Renal pelvis (tissue), 4 donors: ENCODE data around the gene NDUFS4. TPM values are rescaled to one million over a fixed set of nuclear protein-coding genes. Genes with fewer than 3 reads are reported as not detected.
A peak's percentile ranks its signal among the peaks of the same experiment; 100 is the strongest.
"Not testable (repeated sequence)": the region's sequence is repeated elsewhere in the genome, so short reads cannot be mapped to it uniquely, and the experiment has no call there.

ENCODE experiments used
- DNase-seq: peaks from one replicate; pipeline ENCODE4 v3.0.0-alpha.2; 2013
- polyA plus RNA-seq, 3 donors: library from polyadenylated mRNA; unstranded; fragments of 120-200 nt; gene quantifications; one replicate each; pipeline ENCODE4 v1.2.1, GENCODE V29; 2013; ENCODE audit not compliant: insufficient read length in 3 of 3

Gene NDUFS4
- polyA plus RNA-seq, 3 donors = 118 to 145 (median 124) TPM

DNA sequence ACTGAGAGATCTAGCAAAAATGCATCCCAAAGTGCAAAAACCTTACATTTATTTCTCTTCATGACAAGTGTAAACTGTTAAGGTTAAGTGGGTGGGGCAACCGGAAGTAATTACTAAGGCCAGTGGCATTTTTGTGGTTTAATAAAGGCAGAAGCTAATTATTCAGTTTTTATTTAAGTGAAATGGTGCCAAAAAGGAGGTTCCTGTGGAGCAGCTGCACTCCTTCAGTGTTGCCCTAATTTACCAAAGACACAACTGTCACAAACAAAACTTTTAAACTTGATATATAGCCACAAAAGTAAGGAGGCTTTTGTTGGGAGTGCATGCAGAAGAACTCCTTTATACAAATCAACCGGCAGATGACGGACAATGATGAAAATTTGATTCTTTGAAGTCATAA is 81.6 kb downstream of the NDUFS4 start:
- peak; percentile 58 for DNase-seq

DNA sequence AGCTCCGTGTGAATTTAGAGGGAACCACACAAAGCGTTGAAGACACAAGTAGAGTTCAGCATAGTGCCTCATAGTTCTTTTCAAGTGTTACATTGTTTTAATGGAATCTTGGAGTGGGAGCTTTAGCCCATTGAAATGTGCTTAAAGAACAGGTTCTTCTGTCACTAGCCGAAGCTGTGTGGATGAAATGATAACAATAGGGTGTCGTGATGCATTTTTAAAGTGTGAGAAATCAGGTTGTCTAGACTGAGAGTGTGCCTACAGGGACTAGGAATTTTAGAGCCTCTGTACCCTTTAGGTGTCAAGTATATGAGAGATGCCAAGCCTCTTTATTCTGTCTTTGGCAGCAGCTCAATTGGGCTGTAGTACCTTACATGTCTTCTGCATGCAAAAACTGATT is 83.0 kb downstream of the NDUFS4 start:
- DNase-seq = no peak

DNA sequence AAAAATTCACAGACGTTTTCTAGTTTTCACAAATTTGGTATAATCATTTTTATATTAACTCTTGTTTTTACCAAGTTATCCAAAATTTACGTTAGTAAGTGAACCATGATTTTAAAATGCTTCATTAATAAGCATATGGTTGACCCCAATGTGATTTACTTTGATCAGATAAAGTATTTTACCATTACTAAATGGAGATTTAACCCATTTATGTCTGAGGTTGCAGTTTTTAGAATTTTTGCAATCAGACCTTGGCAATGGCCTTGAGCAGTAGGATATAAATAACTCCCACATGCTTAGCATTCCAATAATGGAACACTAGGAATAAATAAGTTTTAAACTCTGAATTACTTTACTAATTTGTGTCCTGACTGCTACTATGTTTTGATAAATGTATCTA is 84.6 kb downstream of the NDUFS4 start:
- no peak for DNase-seq

DNA sequence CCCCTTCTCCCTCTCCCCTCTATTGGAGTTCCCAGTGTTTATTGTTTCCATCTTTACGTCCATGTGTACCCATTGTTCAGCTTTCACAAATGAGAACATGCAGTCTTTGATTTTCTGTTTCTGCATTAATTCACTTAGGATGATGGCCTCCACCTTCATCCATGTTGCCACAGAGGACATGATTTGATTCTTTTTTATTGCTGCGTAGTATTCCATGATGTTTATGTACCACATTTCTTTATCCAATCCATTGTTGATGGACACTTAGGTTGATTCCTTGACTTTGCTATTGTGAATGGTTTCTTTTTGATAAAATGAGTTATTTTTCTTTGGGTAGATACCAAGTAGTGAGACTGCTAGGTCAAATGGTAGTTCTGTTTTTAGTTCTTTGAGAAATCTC is 88.9 kb downstream of the NDUFS4 start:
- no peak for DNase-seq

DNA sequence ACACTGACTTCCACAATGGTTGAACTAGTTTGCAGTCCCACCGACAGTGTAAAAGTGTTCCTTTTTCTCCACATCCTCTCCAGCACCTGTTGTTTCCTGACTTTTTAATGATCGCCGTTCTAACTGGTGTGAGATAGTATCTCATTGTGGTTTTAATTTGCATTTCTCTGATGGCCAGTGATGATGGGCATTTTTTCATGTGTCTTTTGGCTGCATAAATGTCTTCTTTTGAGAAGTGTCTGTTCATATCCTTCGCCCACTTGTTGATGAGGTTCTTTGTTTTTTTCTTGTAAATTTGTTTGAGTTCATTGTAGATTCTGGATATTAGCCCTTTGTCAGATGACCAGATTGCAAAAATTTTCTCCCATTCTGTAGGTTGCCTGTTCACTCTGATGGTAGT is 100.1 kb downstream of the NDUFS4 start:
- not testable (repeated sequence) for DNase-seq

DNA sequence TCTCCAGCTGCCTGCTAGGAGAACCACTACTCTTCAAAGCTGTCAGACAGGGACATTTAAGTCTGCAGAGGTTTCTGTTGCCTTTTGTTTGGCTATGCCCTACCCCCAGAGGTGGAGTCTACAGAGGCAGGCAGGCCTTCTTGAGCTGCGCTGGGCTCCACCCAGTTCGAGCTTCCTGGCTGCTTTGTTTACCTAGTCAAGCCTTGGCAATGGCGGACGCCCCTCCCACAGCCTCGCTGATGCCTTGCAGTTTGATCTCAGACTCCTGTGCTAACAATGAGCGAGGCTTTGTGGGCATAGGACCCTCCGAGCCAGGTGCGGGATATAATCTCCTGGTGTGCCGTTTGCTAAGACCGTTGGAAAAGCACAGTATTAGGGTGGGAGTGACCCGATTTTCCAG is 104.9 kb downstream of the NDUFS4 start:
- DNase-seq = not testable (repeated sequence)

DNA sequence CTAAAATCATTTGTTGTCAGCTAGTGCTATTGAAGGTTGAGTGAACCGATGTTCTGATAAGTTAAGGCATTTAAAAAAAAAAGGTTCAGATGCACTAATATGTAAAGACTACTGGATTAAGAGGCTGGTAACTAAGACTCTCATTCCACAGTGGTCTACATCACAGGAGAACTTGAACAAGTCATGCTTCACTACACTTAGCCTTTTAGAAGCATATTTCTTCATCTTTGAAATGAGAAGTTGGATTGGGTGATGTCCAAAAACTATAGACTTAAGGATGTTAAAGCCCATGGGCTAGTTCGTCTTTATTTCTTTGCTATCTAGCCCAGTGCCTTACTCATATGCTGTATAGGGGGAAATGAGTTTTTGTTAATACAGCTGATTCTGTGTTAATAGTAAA is 107.2 kb downstream of the NDUFS4 start:
- DNase-seq = no peak

DNA sequence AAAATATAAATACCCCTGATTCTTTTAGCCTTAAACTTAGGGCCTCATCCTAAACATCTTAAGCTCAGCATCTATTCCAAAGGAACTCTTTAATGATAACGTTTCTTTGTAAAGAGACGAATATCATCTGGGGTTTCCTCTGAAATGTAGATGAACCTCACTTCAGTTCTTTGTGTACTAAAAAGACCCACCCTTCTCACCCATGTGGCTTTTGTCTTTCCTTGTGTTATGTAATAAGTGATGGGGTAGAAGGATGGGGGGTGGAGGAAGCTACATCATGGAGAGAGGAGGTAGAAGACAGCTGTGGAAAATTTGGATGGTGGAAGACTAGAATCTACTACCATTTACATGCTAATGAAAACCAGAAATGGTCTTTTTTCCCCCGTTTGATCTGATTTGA is 111.0 kb downstream of the NDUFS4 start:
- no peak for DNase-seq

DNA sequence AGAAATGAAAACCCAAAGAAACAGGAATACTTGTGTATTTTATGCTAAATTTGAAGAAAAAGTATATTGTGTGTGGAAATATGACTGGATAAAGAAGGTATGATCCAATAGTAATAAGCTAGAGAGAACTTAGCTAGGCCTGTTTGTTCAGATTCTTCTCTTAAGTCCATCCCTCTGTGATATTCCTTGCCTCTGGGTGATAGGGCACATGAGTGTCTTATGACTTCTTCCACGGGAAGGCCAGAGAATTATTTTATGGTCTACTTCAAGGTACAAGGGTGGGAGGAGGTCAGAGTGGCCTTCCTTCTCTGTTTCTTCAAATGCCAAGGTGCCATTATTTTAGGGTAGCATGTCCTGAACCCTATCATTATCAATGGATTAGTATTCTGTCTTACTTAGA is 113.7 kb downstream of the NDUFS4 start:
- no peak for DNase-seq

DNA sequence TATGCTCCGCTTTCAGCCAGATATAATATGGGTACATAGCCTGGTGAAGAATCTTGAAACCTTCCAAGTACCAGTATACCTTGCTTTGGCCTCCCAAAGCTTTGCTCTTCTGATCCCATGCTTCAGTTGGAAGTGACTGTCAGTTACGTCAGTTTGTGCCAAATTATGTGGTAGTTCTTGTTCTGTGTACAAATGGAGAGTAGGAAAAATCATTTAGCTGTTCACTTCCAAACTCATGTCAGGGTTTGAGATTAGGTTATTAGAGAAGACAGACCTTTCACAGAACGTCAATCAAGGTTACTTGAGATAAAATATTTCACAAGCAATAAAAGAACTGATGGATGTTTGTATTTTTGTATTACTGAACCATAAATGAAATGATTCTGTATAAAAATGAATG is 117.2 kb downstream of the NDUFS4 start:
- DNase-seq = no peak

DNA sequence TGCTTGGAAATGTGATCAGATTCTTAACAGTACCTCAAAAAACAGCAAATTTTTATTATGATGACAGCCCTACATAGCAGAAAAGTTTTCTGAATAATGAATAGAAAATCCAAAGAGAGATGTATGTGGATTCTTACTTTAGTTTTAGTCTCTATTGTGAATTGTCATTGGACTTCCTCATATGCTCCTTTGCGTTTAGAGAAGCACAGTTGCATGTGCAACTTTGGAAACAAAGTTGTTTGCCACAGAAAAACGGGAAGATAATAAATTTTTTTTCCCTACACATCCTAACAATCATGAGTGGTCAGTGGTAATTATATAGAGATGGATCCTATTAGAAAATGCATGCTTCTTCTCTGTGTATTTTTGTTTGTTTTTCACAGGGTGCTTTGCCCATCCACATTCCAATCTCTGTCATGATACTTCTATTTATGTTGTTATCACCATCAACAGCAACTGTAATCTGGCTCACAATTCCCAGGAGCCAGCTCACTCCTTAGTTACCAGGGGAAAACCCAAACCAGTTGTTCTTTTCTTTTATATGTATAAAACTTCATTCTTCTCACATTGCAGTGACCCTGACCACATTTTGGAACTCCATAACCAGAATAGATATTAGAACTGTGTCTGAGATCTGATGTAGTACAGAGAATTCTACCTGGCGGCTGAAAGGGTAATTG is 118.7 kb downstream of the NDUFS4 start:
- DNase-seq = no peak

DNA sequence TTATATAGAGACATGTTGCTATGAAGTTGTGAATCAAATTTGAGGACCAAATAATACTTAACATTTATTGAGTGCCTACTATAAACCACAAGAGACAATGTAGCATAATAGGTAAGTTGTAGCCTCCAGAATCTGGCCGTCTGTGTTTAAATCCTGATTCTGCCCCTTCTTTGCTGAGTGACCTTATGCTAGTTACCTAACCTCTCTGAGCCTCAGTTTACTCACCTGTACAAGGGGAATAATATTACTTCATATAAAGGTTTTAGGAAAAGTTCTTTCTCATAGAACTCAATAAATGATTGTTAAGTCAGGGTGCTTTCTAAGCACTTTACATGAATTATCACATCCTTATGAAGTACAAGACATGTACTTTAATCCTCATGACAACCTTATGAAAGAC is 120.6 kb downstream of the NDUFS4 start:
- no peak for DNase-seq

DNA sequence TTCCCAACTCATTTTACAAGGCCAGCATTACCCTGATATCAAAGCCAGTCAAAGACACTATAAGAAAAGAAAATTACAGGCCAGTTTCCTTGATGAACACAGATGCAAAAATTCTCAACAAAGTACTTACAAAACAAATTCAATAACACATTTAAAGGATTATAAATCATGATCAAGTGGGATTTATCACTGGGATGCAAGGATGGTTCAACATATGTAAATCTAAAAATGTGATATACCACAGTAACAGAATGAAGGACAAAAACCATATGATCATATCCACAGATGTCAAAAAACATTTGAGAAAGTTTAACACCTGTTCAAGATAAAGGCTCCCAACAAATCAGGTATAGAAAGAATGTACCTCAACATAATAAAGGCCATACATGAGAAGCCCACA is 130.6 kb downstream of the NDUFS4 start:
- no peak for DNase-seq

DNA sequence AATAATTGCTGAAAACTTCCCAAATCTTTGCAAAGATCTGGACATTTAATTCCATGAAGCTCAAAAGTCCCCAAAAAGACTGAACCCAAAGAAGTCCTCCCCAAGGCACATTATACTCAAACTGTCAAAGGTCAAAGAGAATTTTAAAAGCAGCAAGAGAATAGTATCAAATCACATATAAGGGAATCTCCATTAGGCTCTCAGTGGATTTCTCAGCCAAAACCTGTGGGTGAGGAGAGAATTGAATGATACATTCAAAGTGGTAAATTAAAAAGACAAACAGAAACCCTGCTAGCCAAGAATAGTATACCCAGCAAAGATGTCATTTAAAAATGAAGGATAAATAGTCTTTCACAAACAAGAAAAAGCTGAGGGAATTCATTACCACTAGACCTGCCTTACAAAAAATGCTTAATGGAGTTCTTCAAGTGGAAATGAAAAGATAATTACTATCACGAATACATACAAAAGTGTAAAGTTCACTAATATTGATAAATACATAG is 134.1 kb downstream of the NDUFS4 start:
- DNase-seq = no peak

DNA sequence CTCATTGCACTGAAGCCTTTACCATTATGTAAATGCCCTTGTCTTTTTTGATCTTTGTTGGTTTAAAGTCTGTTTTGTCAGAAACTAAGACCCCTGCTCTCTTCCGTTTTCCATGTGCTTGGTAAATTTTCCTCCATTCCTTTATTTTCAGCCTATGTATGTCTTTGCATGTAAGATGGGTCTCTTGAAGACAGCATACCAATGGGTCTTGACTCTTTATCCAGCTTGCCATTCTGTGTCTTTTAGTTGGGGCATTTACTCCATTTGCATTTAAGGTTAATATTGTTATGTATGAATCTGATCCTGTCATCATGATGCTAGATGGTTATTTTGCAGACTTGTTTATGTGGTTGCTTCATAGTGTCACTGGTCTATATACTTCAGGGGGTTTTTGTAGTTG is 150.0 kb downstream of the NDUFS4 start:
- not testable (repeated sequence) for DNase-seq

DNA sequence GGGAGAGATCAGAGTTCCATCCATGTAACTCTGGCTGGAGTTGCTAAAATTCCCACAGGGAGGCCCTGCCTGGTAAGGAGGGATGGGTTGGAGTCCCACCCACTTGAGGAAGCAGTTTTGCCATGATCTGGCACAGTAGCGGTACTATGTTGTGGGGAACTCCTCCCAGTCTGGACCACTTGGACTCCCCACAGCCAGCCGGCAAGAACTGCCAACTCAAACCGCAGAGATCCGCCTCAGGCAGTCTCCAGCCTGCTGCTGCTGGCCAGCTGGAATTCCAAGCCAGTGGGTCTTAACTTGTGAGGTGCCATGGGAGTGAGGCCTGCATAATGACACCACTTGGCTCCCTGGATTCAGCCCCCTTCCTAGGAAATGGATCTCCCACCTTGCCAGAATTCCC is 151.9 kb downstream of the NDUFS4 start:
- no peak for DNase-seq

DNA sequence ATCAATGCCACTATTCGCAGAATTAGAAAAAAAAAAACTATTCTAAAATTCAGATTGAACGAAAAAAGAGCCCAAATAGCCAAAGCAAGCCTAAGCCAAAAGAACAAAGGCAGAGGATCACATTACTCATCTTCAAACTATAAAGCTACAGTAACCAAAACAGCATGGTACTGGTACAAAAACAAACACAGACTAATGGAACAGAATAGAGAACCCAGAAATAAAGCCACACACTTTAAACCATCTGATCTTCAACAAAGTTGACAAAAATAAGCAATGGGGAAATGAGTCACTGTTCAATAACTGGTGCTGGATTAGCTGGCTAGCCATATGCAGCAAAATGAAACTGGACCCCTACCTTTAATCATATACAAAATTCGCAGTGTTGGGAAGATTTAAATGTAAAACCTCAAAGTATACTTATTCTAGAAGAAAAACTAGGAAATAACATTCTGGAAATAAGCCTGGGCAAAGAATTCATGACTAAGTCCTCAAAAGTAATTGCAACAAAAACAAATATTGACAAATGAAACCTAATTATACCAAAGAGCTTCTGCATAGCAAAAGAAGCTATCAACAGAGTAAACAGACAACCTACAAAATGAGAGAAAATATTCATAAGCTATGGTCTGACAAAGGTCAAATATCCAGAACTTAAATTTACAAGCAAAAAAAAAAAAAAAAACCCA is 153.7 kb downstream of the NDUFS4 start:
- no peak for DNase-seq

DNA sequence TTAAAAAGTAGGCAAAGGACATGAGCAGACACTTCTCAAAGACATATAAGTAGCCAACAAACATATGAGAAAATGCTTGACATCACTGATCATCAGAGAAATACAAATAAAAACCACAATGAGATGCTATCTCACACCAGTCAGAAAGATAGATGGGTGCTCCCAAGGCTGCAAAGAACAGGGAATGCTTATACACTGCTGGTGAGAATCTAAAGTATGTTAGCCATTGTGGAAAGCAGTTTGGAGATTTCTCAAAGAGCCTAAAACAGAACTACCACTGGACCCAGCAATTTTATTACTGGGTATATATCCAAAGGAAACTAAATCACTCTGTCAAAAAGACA is 154.2 kb downstream of the NDUFS4 start:
- no peak for DNase-seq

DNA sequence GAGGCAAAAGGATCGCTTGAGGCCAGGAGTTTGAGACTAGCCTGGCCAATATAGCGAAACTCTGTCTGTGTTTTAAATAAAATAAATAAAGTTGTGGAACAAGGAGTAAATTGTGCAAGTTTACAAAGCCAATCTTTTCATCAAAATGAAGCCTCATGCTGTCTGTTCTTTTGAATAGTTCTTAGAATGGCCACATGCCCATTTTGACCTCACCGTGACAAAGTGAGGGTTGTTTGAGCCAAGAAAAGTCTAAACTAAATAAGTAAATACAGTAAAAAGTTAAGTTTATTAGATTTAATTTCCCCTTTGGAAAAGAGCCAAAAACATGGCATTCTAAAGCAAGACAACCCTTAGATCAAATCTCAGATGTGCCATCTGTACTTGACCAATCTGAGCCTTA is 165.7 kb downstream of the NDUFS4 start:
- no peak for DNase-seq

DNA sequence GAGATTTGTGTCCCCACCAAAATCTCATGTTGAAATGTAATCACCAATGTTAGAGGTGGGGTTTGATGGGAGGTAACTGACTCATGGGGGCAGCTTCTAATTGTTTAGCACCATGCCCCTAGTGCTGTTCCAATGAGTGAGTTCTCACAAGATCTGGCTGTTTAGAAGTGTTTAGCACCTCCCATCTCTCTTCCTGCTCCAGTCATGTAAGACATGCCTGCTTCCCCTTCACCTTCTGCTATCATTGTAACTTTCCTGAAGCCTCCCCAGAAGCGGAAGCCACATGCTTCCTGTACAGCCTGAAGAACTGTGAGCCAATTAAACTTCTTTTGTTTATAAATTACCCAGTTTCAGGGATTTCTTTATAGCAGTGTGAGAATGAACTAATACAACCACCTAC is 170.5 kb downstream of the NDUFS4 start:
- DNase-seq = peak; percentile 0
